ENCODE data around the gene LTB4R.

GRCh38 chr14:24317141-24317928, 6.0 kb downstream of the LTB4R start:
- TF ChIP-seq POLR2A (IDR thresholded peaks at IDR 0.05): no peak
- TF ChIP-seq CTCF (IDR thresholded peaks at IDR 0.05): no peak

Measured in prostate gland (tissue), 2 donors.